ENCODE results near the gene TTC32.

The TTC32 gene

DNA sequence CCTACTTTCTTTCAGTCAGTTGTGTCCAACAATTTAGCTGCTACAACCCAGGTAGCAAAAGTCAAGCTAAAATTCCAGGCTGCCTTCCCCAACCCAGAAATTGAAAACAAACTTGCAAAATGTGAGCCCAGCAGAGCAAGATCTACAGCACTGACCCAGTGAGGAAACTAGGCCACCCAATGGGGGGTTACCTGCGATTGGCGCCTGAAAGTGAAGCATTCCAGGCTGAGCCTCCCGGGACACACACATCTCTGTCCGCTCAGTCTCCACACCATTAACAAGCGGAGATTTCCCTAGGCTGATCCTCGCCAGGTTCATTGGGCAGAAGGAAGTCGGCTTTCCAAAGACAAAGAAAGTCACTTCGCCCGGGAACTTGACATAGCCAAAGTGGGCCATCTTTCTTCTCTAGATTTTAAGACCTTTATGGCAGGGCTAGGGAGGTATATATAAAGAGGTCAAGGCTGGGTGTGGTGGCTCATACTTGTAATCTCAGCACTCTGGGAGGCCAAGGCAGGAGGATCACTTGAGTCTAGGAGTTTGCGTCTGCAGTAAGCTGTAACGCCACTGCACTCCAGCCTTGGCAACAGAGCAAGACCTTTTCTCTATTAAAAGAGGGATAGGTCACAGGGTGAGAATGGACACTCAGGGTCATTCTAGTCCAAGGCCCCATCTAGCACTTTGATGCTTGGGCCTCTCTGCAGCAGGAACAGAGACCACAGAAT lies 53.6 kb downstream of the TTC32 start:
- DNase-seq = no peak

- DNase-seq = no peak
These were observed 54.3 kb downstream of the TTC32 start for GRCh38 chr2:19847486-19847885.
